Muscle of arm (tissue), 12 donors: ENCODE results near the gene BAG5. TPM values are rescaled to one million over a fixed set of nuclear protein-coding genes. Genes with fewer than 3 reads are reported as not detected.
"Not testable (repeated sequence)": the region's sequence is repeated elsewhere in the genome, so short reads cannot be mapped to it uniquely, and the experiment has no call there.

Experiments used
- DNase-seq: peaks from one replicate; pipeline ENCODE4 v3.0.0-alpha.2; 2013
- polyA plus RNA-seq, 12 donors: library from polyadenylated mRNA; unstranded; fragments of 120-200 nt; gene quantifications; one replicate each; pipeline ENCODE4 v1.2.1, GENCODE V29; 2013; ENCODE audit not compliant: insufficient read length in 12 of 12

The BAG5 gene
- polyA plus RNA-seq, 12 donors: 19.7 to 25.5 (median 23.0) TPM; not detected in 1

- DNase-seq: not testable (repeated sequence)
Measured at GRCh38 chr14:103525430-103526246, 36.8 kb downstream of the BAG5 start.

GRCh38 chr14:103524002-103524935 lies 38.2 kb downstream of the BAG5 start:
- no peak for DNase-seq

GRCh38 chr14:103523575-103523954 lies 38.9 kb downstream of the BAG5 start:
- no peak for DNase-seq

- DNase-seq: no peak
Measured at GRCh38 chr14:103522649-103523574, 39.5 kb downstream of the BAG5 start, which contains the start of gene CKB. TSS of gene CKB (minus strand) at chr14:103522830. CDS start at chr14:103522493, 337 bp downstream.

GRCh38 chr14:103521951-103522563 lies 40.4 kb downstream of the BAG5 start:
- no peak for DNase-seq

GRCh38 chr14:103521438-103521950 lies 41.0 kb downstream of the BAG5 start:
- DNase-seq: no peak

- DNase-seq: peak; percentile 76
Measured at GRCh38 chr14:103520657-103521437, 41.6 kb downstream of the BAG5 start.

- DNase-seq: no peak
Measured at GRCh38 chr14:103520269-103520656, 42.2 kb downstream of the BAG5 start.

- no peak for DNase-seq
Measured at GRCh38 chr14:103519837-103520212, 42.6 kb downstream of the BAG5 start.

GRCh38 chr14:103519043-103519836 lies 43.2 kb downstream of the BAG5 start:
- no peak for DNase-seq

- DNase-seq: no peak
Measured at GRCh38 chr14:103518422-103519042, 43.9 kb downstream of the BAG5 start.

GRCh38 chr14:103517721-103518421 lies 44.6 kb downstream of the BAG5 start:
- no peak for DNase-seq

GRCh38 chr14:103517174-103517566 lies 45.3 kb downstream of the BAG5 start:
- DNase-seq: no peak

- no peak for DNase-seq
Measured at GRCh38 chr14:103516426-103517173, 45.9 kb downstream of the BAG5 start.

GRCh38 chr14:103514596-103515421 lies 47.6 kb downstream of the BAG5 start:
- DNase-seq: no peak
